PC-3 (cell line): ENCODE measurements around the gene MSL3.

Experiments
- EZH2 ChIP-seq: fragments of 300-600 bp; sonication (generic); IDR thresholded peaks from one replicate; pipeline ENCODE4 v1.6.1; 2017; ENCODE audit warnings: antibody characterized with exemption, mild to moderate bottlenecking, low read length; ENCODE audit not compliant: unreplicated experiment
- TF ChIP-seq, protein P1 (sequence below): fragments of 300-600 bp; sonication (generic); conservative IDR thresholded peaks from 2 replicates; pipeline ENCODE4 v1.5.1; 2017; ENCODE audit warnings: antibody characterized with exemption, low read depth, mild to moderate bottlenecking, low read length

DNA sequence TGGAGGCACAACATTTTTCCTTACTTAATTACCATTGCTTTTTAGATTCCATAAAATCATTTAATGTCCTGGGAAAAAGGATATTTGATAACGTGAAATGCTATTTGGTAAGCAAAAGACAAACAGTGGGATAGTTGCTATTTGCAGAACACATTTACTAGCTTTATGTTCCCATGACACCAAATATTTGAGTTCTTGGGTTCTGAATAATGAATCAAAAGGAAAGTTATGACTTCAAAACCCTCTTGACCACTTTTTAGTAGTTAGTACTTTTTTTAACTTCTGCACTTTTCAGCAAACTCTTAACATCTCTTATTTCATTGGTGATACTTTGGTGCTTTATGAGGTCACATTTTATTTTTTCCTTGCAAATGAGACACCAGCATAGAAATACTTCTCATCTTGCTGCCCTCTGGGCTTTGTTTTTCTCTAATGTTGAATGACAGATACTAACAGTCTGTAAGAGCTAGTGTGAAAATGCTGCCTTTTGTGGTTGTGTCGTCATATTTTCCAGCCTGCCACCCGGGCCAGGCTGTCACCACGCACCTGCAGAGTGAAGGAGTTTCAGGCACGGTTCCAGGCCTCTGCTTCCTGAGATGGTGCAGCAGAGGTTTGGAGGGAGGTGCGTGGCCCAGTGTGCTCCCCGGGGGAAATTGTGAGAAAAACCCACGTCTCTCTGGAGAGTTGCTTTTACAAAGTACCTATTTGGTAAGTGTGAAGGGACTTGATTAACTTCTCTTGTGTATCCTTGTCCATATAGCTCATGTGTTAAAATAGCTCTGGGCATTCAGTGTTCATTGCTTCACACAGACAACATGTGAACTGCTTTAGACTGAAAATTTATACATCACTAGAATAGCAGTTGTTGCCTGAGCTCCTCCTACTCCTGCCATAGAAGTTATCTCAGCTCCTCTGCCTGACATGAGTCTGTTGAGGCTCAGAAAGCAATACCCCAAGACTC, 34.7 kb downstream of the MSL3 start:
- TF ChIP-seq, protein P1, sequence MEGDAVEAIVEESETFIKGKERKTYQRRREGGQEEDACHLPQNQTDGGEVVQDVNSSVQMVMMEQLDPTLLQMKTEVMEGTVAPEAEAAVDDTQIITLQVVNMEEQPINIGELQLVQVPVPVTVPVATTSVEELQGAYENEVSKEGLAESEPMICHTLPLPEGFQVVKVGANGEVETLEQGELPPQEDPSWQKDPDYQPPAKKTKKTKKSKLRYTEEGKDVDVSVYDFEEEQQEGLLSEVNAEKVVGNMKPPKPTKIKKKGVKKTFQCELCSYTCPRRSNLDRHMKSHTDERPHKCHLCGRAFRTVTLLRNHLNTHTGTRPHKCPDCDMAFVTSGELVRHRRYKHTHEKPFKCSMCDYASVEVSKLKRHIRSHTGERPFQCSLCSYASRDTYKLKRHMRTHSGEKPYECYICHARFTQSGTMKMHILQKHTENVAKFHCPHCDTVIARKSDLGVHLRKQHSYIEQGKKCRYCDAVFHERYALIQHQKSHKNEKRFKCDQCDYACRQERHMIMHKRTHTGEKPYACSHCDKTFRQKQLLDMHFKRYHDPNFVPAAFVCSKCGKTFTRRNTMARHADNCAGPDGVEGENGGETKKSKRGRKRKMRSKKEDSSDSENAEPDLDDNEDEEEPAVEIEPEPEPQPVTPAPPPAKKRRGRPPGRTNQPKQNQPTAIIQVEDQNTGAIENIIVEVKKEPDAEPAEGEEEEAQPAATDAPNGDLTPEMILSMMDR = no peak
- TF ChIP-seq EZH2 = no peak
